ENCODE measurements around the gene GDF2. TPM values are rescaled to one million over a fixed set of nuclear protein-coding genes. Genes with fewer than 3 reads are reported as not detected.

The GDF2 gene
- total RNA-seq, 1 experiment from 2014 or later, result not detected

DNA sequence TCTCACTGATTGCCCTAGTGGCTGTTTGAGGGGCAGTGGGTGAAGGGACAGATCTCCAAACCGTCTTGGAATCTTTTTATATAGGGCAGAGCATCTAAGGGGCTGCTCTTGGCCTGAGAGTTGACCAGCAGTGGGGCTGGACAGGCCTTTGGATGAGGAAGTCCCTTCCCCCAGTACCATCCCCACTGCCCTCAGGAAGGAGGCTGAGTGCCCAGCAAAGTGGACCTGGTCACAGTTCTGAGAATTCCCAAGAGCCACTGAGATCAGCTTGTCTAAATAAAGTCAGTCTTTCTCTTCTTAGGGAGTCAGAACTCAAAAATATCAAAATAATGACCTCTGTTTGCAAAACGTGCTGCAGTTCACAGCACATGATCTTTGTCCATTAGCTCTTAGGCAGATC, 16.7 kb upstream of the GDF2 start:
- peaks cover 2% of the 10 kb centered on the region for H3K27me3 ChIP-seq (replicated peaks; ENCODE audit: control insufficient read depth, insufficient read depth, low read length)
- H3K4me1 ChIP-seq, result peaks cover 1% of the 10 kb centered on the region; the same call in 1 of the 2 replicates
- intact Hi-C loops (cut with micrococcal nuclease; ENCODE audit: unreplicated experiment), result no loop called here
- Mint-ChIP-seq H3K4me1 (ENCODE audit: low read depth, unreplicated experiment) (peaks cover 6% of the 10 kb centered on the region), H3K9me3 (ENCODE audit: unreplicated experiment) (no peaks in the 10 kb centered on the region), H3K27ac (ENCODE audit: unreplicated experiment) (no peak overlapping the region), H3K36me3 (ENCODE audit: insufficient read depth, unreplicated experiment) (no peaks in the 10 kb centered on the region), H3K27me3 (ENCODE audit: insufficient read depth, unreplicated experiment) (peaks cover 41% of the 10 kb centered on the region), H3K4me3 (ENCODE audit: unreplicated experiment) (no peak overlapping the region)
- no peak overlapping the region for H3K4me3 ChIP-seq (ENCODE audit: low read depth, low read length)
- TF ChIP-seq, protein P1, sequence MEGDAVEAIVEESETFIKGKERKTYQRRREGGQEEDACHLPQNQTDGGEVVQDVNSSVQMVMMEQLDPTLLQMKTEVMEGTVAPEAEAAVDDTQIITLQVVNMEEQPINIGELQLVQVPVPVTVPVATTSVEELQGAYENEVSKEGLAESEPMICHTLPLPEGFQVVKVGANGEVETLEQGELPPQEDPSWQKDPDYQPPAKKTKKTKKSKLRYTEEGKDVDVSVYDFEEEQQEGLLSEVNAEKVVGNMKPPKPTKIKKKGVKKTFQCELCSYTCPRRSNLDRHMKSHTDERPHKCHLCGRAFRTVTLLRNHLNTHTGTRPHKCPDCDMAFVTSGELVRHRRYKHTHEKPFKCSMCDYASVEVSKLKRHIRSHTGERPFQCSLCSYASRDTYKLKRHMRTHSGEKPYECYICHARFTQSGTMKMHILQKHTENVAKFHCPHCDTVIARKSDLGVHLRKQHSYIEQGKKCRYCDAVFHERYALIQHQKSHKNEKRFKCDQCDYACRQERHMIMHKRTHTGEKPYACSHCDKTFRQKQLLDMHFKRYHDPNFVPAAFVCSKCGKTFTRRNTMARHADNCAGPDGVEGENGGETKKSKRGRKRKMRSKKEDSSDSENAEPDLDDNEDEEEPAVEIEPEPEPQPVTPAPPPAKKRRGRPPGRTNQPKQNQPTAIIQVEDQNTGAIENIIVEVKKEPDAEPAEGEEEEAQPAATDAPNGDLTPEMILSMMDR (IDR thresholded peaks at IDR 0.05; ENCODE audit: insufficient read depth in 1 of 2, low read depth in 1 of 2, low read length in 1 of 2, severe bottlenecking in 1 of 2, unreplicated experiment in 1 of 2), result no peak
- CTCF ChIA-PET, result no interaction called here
- no TSS peak for BruUV-seq (replicated peaks)
- no peak for DNase-seq
- H3K9me3 ChIP-seq, result no peaks in the 10 kb centered on the region
- POLR2A ChIA-PET, result no interaction called here
- H3K36me3 ChIP-seq (ENCODE audit: control insufficient read depth, insufficient read depth, low read length), result no peaks in the 10 kb centered on the region

DNA sequence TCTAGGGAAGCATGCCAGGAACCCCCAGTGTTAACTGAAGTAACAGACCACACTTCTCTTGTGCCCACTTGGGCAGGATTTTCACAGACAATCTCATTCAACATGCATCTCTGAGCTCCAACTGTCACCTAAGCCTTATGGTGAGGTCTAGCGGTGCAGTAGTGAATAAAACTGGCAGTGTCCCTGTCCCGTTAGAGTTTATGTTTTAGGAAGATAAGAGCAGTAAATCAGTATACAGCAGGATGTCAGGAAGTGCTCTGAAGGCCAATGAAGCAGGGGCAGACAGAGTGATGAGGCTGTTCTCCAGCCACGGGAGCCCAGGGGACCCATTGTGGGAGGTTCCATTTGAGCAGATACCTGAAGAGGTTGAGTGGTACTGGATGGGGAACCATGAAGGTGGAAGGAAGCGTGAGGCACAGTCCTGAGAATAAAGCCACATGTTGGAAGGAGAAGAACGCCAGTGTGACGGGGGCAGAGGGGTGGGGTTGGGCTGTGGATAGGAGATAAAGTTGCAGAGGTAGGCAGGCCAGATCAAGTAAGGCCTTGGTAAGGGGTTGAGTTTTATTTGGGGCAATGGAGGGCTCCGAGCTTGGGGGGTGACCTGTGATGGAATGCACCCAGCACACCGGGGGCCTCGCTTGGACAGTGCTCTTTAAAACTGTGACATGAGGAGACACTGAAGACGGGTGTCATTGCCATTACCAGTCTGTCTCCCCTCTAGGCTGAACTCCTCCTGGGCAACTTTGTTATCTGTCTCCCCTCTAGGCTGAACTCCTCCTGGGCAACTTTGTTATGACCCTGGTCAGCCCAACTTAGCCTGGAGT, 15.7 kb upstream of the GDF2 start:
- ChIA-PET CTCF (no interaction called here), POLR2A (no interaction called here)
- Mint-ChIP-seq H3K4me1 (ENCODE audit: low read depth, unreplicated experiment) (no peaks in the 10 kb centered on the region), H3K9me3 (ENCODE audit: unreplicated experiment) (no peaks in the 10 kb centered on the region), H3K27me3 (ENCODE audit: insufficient read depth, unreplicated experiment) (peaks cover 40% of the 10 kb centered on the region), H3K36me3 (ENCODE audit: insufficient read depth, unreplicated experiment) (no peaks in the 10 kb centered on the region), H3K27ac (ENCODE audit: unreplicated experiment) (no peak overlapping the region), H3K4me3 (ENCODE audit: unreplicated experiment) (no peak overlapping the region)
- H3K27me3 ChIP-seq (replicated peaks; ENCODE audit: control insufficient read depth, insufficient read depth, low read length), result peaks cover 2% of the 10 kb centered on the region
- H3K4me1 ChIP-seq, result no peaks in the 10 kb centered on the region
- H3K36me3 ChIP-seq (ENCODE audit: control insufficient read depth, insufficient read depth, low read length), result no peaks in the 10 kb centered on the region
- no peaks in the 10 kb centered on the region for H3K9me3 ChIP-seq
- TF ChIP-seq, protein P1 (IDR thresholded peaks at IDR 0.05; ENCODE audit: insufficient read depth in 1 of 2, low read depth in 1 of 2, low read length in 1 of 2, severe bottlenecking in 1 of 2, unreplicated experiment in 1 of 2), result no peak
- intact Hi-C loops (cut with micrococcal nuclease; ENCODE audit: unreplicated experiment), result no loop called here
- BruUV-seq (replicated peaks), result no TSS peak
- no peak overlapping the region for H3K4me3 ChIP-seq (ENCODE audit: low read depth, low read length)
- DNase-seq, result no peak

- Histone ChIP-seq H3K27me3 (replicated peaks; ENCODE audit: control insufficient read depth, insufficient read depth, low read length) (peaks cover 2% of the 10 kb centered on the region), H3K36me3 (ENCODE audit: control insufficient read depth, insufficient read depth, low read length) (no peaks in the 10 kb centered on the region), H3K4me3 (ENCODE audit: low read depth, low read length) (no peak overlapping the region), H3K4me1 (no peaks in the 10 kb centered on the region), H3K9me3 (no peaks in the 10 kb centered on the region)
- H3K27me3 Mint-ChIP-seq (ENCODE audit: insufficient read depth, unreplicated experiment), result peaks cover 40% of the 10 kb centered on the region
- BruUV-seq (replicated peaks), result no TSS peak
- H3K4me3 Mint-ChIP-seq (ENCODE audit: unreplicated experiment), result no peak overlapping the region
- H3K4me1 Mint-ChIP-seq (ENCODE audit: low read depth, unreplicated experiment), result no peaks in the 10 kb centered on the region
- intact Hi-C loops (cut with micrococcal nuclease; ENCODE audit: unreplicated experiment), result no loop called here
- no peak for DNase-seq
- no peaks in the 10 kb centered on the region for H3K9me3 Mint-ChIP-seq (ENCODE audit: unreplicated experiment)
- H3K36me3 Mint-ChIP-seq (ENCODE audit: insufficient read depth, unreplicated experiment), result no peaks in the 10 kb centered on the region
- TF ChIP-seq, protein P1 (IDR thresholded peaks at IDR 0.05; ENCODE audit: insufficient read depth in 1 of 2, low read depth in 1 of 2, low read length in 1 of 2, severe bottlenecking in 1 of 2, unreplicated experiment in 1 of 2), result no peak
- POLR2A ChIA-PET, result no interaction called here
- H3K27ac Mint-ChIP-seq (ENCODE audit: unreplicated experiment), result no peak overlapping the region
- CTCF ChIA-PET, result no interaction called here
Measured at GRCh38 chr10:47307381-47307780, 14.9 kb upstream of the GDF2 start.
